NB4 (cell line): Measurements from ENCODE around the gene PHETA1.

Experiments
- POLR2A ChIP-seq: IDR thresholded peaks from 2 replicates; pipeline ENCODE4 v1.6.1; 2011; ENCODE audit warnings: mild to moderate bottlenecking; ENCODE audit not compliant: insufficient read length; ENCODE audit errors: extremely low read depth
- TF ChIP-seq, protein P1 (sequence below): IDR thresholded peaks from one replicate; pipeline ENCODE4 v1.5.1; 2012; ENCODE audit warnings: low read depth, low read length
- TF ChIP-seq, protein P2 (sequence below): IDR thresholded peaks from 2 replicates; pipeline ENCODE4 v1.6.1; 2011; ENCODE audit warnings: low read depth, low read length

DNA sequence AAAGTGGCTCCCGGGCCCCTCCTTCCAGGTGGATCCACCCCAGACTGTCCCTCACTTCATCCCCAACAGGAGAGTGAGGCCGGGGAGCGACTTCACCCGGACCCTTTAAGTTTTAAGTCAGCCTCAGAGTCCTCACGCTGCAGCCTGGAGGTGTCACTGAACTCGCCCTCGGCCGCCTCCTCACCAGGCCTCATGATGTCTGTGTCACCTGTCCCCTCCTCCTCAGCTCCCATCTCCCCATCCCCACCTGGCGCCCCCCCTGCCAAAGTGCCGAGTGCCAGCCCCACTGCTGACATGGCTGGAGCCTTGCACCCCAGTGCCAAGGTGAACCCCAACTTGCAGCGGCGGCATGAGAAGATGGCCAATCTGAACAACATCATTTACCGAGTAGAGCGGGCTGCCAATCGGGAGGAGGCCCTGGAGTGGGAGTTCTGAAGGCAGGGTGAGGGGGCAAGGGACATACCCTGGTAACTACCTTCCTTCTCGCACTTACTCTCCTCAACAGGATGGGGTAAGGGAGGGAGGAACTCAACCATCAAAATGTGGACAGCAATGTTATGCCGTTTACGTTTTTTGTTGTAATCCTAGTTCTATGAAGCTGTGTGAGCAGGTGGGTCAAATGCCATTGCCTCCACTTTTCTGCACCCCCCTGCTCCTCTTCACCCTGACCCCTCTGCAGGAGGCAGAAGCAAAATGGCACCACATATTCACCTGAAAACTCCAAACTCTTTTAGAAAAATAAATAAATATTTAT is 20.8 kb downstream of the PHETA1 start:
- TF ChIP-seq POLR2A: no peak
- TF ChIP-seq, protein P1, sequence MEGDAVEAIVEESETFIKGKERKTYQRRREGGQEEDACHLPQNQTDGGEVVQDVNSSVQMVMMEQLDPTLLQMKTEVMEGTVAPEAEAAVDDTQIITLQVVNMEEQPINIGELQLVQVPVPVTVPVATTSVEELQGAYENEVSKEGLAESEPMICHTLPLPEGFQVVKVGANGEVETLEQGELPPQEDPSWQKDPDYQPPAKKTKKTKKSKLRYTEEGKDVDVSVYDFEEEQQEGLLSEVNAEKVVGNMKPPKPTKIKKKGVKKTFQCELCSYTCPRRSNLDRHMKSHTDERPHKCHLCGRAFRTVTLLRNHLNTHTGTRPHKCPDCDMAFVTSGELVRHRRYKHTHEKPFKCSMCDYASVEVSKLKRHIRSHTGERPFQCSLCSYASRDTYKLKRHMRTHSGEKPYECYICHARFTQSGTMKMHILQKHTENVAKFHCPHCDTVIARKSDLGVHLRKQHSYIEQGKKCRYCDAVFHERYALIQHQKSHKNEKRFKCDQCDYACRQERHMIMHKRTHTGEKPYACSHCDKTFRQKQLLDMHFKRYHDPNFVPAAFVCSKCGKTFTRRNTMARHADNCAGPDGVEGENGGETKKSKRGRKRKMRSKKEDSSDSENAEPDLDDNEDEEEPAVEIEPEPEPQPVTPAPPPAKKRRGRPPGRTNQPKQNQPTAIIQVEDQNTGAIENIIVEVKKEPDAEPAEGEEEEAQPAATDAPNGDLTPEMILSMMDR: no peak
- TF ChIP-seq, protein P2, sequence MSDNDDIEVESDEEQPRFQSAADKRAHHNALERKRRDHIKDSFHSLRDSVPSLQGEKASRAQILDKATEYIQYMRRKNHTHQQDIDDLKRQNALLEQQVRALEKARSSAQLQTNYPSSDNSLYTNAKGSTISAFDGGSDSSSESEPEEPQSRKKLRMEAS: no peak
